ENCODE results near the gene ZNF618.

ZNF618 gene

GRCh38 chr9:114060070-114060469 lies 184.0 kb downstream of the ZNF618 start:
- DNase-seq (ENCODE audit: low read depth in 2 of 2): no peak

GRCh38 chr9:114060711-114061110 lies 184.6 kb downstream of the ZNF618 start:
- no peak for DNase-seq (ENCODE audit: low read depth in 2 of 2)

GRCh38 chr9:114061292-114061691 lies 185.2 kb downstream of the ZNF618 start:
- DNase-seq (ENCODE audit: low read depth in 2 of 2): no peak

- DNase-seq (ENCODE audit: low read depth in 2 of 2): no peak
Measured at GRCh38 chr9:114061830-114062474, 185.8 kb downstream of the ZNF618 start.

- no peak for DNase-seq (ENCODE audit: low read depth in 2 of 2)
Measured at GRCh38 chr9:114065304-114065703, 189.2 kb downstream of the ZNF618 start.

- no peak for DNase-seq (ENCODE audit: low read depth in 2 of 2)
Measured at GRCh38 chr9:114069476-114070187, 193.5 kb downstream of the ZNF618 start.

DNA sequence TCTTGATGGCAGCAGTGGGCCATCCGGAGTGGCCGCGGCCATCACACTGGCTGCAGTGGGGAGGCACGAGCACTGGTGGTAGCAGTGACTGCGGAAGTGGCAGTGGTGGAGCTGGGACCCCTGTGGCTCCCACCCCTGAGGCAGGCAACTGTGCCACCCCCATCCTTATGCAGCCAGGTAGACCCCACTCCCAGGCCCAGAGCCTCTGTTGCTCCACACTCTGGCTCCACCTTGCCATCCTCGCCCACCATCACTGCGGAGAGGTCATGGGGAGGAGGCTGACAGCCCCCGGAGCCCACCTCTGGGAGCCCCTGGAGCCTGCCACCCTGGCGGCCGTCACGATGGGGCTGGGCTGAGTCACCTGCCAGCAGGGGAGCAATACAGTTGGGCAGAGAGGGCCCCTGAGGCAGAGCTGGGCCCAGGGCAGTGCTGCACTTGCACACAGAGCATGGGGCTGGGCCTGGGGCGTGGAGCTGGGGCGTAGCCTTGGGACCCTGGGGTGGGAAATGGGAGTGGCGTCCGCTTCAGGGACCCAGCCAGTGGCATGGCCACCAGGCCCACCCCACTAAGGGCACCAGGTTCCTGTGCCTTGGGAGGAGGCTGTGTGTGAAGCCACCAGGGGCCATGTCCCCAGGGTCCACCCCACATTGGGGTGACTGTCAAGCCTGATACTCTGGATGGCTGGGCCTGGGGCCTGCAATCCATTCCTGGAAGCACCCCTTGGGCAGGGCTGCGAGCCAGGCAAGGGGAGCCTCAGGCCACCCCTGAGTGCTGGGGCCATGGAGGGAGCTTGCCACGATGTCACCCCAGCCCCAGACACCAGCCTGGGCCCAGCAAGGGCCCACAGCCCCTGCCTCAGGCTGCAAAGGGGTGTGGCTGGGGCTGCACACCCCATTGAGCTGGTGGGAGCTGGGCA lies 194.3 kb downstream of the ZNF618 start:
- no peak for DNase-seq (ENCODE audit: low read depth in 2 of 2)

DNA sequence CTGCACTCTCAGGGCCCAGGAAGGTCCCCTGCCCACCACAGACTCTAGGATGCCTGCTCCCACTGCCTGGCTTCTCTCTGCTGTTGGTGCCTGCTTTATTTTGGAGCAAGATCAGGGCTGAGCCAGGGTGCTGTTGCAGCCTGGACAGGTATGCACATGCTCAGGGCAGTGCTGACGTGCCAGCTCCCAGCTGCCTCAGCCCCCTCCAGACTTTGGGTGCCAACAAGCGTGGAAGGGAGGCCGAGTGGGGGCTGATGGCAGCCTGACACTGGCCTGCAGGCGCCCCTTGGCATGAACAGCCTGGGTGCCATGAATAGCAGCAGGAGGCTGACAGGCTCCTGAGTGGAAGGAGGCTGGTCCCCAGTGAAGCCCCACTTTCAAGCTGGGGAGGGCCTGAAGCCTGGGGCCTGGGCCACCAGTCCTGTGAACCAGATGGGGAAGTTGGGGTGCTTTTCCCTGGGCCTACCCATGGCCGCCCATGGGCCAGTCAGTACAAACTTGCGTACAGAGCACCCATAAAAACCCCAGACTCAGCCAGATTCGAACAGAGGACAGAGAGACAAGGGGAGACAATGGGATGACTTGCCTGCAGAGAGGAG lies 195.2 kb downstream of the ZNF618 start:
- DNase-seq (ENCODE audit: low read depth in 2 of 2): no peak

- DNase-seq (ENCODE audit: low read depth in 2 of 2): no peak
Measured at GRCh38 chr9:114072184-114073140, 196.4 kb downstream of the ZNF618 start.

- no peak for DNase-seq (ENCODE audit: low read depth in 2 of 2)
Measured at GRCh38 chr9:114075602-114076001, 199.5 kb downstream of the ZNF618 start.

DNA sequence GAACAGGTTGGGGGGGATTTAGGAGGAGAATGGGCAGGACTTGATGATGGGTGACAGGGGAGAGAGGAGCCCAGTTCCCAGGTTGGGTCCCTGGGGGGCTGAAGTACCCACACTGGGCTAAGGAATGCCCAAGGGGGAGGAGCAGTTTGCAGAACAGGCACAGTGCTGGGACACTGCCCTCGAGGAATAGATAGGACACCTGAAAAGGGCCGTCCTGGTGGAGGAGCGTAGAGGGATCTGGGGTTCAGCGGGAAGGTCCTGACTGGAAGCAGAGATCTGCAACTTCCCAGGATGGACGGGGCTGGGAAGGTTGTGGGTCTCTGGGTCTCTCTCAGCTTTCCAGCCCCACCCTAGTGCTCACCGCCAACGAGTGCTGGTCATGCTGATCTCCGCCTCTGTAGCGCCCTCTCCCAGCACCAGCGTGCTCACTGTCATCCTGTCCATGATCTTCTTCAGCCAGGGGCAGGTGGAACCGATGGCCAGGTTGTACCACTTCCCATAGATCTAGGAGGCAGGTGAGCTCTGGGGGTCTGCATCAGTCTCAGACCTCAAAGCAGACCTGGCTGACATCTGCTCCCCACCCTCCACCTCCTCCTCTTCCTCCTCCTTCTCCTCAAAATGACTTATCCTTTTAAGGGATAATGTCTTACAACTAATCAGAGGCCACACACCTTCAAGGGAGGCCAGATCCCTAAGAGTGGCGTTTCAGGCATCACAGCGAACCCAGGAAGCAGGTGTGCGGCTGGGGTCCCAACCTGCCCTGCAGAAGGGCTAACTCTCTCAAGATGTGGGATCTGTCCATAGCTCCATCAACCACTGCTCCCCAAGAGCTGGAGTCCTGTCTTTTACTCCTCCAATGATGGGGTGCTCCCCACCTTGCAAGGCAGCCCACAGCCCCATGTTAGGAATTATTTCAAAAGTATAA lies 200.4 kb downstream of the ZNF618 start:
- no peak for DNase-seq (ENCODE audit: low read depth in 2 of 2)

GRCh38 chr9:114077162-114077837 lies 201.2 kb downstream of the ZNF618 start:
- DNase-seq (ENCODE audit: low read depth in 2 of 2): no peak

DNA sequence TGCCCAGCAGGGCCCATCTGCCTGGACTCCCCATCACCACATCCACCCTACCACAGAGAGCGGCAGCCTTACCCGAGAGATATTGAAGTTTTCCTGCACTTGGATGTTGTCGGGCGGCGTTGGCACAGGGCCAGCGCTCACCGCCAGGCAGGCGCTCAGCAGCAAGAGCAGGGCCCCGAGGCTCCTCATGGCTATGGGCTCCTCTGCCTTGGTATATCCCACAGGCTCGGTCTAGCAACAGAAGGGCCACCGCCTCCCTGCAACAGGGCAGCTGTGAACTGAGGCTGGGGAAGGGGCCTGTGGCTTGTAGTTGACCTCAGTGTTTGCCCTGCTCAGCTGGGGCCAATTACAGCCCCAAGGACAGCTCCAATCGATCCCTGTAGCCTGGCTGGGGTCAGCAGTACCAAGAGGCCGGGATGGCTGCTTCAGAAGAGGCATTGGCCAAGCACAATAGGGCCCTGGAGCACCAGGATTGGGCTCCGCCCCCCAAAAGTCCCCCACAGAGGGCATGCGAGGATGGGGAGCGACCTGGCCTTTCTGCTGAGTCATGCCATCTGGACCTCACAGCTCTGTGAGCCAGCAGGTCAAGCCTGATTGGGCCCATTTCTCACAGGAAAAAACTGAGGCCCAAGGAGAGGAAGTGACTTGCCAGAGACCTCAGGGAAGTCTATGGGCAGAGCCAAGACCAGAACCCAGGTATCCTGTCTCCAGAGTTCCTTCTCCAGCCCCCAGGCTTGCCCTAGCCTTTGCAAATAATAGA lies 202.1 kb downstream of the ZNF618 start, which contains the start of gene AMBP:
TSS of gene AMBP (minus strand) at position 280 of the 760 bp plus-strand sequence. CDS start at position 189, 91 bp downstream.
- DNase-seq (ENCODE audit: low read depth in 2 of 2): no peak

DNA sequence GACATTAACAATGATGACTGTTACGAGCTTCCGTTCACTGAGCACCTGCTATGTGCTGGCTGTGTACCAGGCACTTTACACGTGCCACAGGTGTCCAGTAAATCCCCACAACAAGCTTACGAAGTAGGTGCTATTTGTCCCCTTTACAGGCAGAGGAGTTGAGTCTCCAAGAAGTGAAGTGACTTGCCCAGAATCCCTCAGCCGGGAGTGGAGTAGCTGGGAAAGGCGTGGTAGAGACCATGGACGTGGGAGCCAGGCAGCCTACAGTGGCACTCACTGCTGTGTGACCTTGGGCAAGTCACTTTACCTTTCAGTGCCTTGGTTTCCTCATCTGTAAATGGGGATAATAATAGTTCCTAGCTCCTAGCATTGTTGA lies 202.7 kb downstream of the ZNF618 start:
- DNase-seq (ENCODE audit: low read depth in 2 of 2): no peak

DNA sequence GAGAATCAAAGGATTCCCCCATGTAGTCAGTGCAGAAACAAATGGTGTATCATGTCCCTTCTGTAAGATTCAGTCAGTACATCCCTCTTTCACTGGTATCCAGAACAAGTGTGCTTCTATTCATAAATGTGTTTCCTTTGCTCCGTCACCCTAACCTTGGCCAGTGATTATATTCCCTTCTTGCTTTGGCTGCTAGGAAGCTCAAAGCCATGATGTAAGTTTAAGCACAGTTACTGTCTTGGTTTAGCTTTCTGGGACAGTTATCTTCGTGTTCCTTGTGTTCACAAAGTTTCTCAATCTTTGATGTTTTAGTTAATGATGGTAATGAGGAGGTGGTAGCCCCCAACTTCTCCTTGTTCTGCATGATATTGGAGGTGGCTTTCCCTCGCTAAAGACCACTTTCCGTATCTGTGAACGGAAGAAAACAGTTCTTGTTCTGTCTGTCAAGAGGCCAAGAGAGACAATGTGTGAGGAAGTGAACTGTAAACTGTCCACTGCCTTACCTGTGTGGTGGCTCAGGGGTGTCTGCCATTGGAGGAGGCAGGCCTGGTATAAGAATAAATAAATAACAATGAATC lies 204.2 kb downstream of the ZNF618 start:
- no peak for DNase-seq (ENCODE audit: low read depth in 2 of 2)

GRCh38 chr9:114080773-114081440 lies 204.8 kb downstream of the ZNF618 start:
- no peak for DNase-seq (ENCODE audit: low read depth in 2 of 2)

GRCh38 chr9:114081441-114082016 lies 205.4 kb downstream of the ZNF618 start:
- DNase-seq (ENCODE audit: low read depth in 2 of 2): no peak
